Activated CD8-positive, alpha-beta memory T cell treated with anti-CD3 and anti-CD28 coated beads, Interleukin-2, amount 50 U/mL, for 24 hours (primary cell): ENCODE data around the gene MSH3.
"Not testable (repeated sequence)": the region's sequence is repeated elsewhere in the genome, so short reads cannot be mapped to it uniquely, and the experiment has no call there.

Experiments used
- DNase-seq: peaks from one replicate; pipeline ENCODE4 v3.0.0-alpha.2; 2020; ENCODE audit errors: extremely low read depth

The MSH3 gene

GRCh38 chr5:80755626-80756025, 101.2 kb downstream of the MSH3 start:
- DNase-seq, result no peak

GRCh38 chr5:80756292-80756691, 101.8 kb downstream of the MSH3 start:
- DNase-seq, result no peak

GRCh38 chr5:80757290-80757689, 102.8 kb downstream of the MSH3 start:
- no peak for DNase-seq

GRCh38 chr5:80759866-80760577, 105.6 kb downstream of the MSH3 start:
- DNase-seq, result no peak

GRCh38 chr5:80760680-80761079, 106.2 kb downstream of the MSH3 start:
- DNase-seq, result no peak

- no peak for DNase-seq
These were observed 106.7 kb downstream of the MSH3 start for GRCh38 chr5:80761176-80761575.

GRCh38 chr5:80761966-80762365, 107.5 kb downstream of the MSH3 start:
- DNase-seq, result no peak

GRCh38 chr5:80762573-80762972, 108.1 kb downstream of the MSH3 start:
- no peak for DNase-seq

- no peak for DNase-seq
These were observed 108.8 kb downstream of the MSH3 start for GRCh38 chr5:80763211-80763610.

- DNase-seq, result no peak
These were observed 109.6 kb downstream of the MSH3 start for GRCh38 chr5:80763873-80764647.

GRCh38 chr5:80764786-80765185, 110.3 kb downstream of the MSH3 start:
- DNase-seq, result no peak

- DNase-seq, result no peak
These were observed 123.2 kb downstream of the MSH3 start for GRCh38 chr5:80777347-80778287.

- DNase-seq, result no peak
These were observed 125.6 kb downstream of the MSH3 start for GRCh38 chr5:80780024-80780423.

GRCh38 chr5:80780761-80781285, 126.4 kb downstream of the MSH3 start:
- DNase-seq, result no peak

GRCh38 chr5:80781356-80781755, 126.9 kb downstream of the MSH3 start:
- DNase-seq, result no peak

GRCh38 chr5:80782626-80783025, 128.2 kb downstream of the MSH3 start:
- DNase-seq, result no peak

GRCh38 chr5:80783751-80784150, 129.3 kb downstream of the MSH3 start:
- not testable (repeated sequence) for DNase-seq

GRCh38 chr5:80784451-80784850, 130.0 kb downstream of the MSH3 start:
- no peak for DNase-seq

- not testable (repeated sequence) for DNase-seq
These were observed 135.0 kb downstream of the MSH3 start for GRCh38 chr5:80789319-80790016.

GRCh38 chr5:80790698-80791097, 136.2 kb downstream of the MSH3 start:
- DNase-seq, result no peak

- DNase-seq, result no peak
These were observed 138.9 kb downstream of the MSH3 start for GRCh38 chr5:80793354-80793753.
